ENCODE data around the gene RNU7-1.

The RNU7-1 gene

DNA sequence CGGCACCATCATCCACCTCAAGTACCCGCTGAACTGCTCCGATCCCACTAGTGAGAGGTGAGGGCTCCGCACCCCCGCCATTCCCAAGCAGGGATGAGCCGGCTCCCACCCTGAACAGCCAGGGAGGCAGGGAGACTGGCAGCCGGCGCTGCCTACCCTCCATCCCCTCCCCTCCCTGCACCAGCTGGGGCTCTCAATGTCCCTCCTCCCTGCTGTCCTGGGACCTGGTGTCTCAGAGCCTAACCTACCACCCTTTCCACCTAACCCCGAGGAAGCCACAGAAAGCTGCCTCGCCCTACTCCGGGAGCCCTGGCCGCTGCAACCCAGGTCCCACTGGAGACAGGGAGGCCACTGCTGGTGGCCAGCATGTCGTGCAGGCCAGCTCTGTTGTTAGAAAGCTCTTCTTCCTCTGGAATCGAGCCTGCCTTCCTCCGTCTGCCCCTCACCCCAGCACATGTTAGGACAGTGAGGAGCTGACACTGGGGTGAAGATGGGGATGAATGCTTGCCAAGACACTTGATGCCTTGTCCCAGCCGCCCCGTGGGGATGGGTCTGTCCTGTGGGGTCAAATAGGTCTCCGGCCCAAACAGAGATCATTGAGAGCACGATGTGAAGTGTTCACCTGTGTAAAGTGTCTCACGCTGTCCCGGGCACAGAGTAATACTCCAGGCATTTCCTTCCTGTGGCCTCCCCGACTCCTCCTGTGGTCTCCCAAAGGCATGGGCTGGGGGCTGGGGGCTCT, 8.7 kb downstream of the RNU7-1 start:
- DNase-seq = no peak

DNA sequence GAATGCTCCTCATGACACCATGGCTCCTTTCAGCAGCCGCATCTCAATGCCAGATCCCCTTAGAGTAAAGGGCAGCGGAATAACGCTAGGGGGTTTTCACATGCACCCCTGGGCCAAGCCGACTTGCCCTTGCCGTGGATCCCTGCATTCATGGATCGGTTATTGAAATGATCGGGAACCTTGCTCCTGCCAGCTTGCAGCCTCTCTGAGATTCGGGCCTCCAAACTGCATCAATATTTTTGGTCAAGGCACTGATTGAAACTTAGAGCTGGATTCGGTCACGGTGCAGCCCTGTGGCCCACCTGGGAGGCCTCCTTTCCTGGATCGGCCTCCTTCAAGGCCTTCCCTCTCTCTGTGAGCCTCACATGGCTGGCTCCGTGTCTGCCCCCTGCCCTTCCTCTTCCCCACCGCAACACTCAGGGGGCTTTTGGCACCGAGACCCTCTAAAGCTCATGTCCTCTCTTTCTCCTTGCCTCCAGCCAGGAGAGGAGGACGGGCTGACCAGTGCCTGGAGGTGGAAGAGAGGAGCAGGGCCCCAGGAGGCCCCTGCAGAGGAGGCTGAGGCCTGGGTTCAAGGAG, 9.3 kb downstream of the RNU7-1 start:
- DNase-seq = no peak

DNA sequence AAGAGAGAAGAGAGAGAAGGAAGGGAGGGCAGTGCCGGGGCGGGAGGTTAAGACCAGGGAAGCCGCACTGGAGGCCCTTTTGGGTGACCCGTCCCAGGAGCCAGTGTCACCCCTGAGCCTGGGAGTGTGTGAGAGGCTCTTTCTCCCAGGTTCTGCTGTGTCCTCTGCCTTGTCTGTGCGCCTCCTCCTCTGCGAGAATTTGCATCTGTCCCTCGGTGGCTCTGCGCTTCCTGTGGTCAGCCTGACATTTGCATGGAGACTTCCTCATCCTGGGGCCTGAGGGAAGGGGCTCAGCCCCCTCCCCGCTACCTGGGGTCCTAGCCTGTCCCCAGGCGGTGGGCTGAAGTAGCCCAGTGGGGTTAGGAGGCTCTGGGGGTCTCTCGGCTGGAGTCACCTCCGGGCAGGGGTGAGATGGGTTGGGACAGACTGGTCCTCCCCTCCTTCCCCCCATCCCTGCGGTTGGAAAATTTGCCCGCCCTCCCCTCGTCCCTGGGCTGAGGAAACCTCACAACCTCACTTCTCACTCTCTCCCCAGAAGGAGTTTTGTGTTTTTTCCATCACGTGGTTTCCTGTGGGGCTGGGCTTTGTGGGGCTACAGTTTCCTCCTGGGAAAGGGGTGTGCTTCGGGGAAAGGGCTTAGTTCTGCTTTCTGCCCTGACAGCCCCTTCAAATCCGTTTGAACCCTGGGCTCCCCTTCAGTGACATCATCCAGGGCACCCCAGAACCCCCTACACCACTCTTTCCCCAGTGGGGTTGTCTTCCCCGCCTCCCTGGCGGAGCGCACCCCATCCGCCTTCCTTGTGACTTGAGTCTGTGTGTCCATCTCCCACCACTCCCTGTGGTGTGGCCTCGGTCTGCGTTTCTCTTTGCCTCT, 10.1 kb downstream of the RNU7-1 start:
- peak in 9 of 56 donors; percentile 14 to 58 (median 42) for DNase-seq

DNA sequence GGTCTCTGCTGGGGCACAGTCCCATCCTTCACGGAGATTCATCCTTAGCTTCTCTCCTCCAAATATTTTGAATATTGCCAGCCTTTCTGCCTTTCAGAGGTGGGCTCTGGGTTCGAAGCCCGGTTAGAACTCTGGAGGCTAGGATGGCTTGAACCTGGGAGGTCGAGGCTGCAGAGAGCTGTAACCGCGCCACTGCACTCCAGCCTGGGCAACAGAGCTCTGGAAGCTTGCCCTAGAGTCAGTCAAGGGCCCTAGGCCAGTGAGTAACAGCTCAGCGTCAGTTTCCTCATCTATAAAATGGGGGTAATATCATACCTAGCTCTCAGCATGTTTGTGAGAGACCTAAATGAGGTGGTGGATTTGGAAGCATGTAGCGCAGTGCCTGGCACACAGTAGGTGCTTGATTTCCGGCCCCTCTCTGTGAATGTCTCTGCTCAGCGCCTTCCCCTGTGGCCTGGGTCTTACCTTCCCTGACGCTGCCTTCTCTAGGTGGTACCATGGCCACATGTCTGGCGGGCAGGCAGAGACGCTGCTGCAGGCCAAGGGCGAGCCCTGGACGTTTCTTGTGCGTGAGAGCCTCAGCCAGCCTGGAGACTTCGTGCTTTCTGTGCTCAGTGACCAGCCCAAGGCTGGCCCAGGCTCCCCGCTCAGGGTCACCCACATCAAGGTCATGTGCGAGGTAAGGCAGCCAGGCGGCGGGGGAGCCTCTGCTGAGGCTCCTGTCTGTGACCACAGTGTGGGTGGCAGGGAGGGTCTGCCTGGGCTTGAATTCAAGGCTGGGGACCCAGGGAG, 10.9 kb downstream of the RNU7-1 start:
- no peak for DNase-seq

DNA sequence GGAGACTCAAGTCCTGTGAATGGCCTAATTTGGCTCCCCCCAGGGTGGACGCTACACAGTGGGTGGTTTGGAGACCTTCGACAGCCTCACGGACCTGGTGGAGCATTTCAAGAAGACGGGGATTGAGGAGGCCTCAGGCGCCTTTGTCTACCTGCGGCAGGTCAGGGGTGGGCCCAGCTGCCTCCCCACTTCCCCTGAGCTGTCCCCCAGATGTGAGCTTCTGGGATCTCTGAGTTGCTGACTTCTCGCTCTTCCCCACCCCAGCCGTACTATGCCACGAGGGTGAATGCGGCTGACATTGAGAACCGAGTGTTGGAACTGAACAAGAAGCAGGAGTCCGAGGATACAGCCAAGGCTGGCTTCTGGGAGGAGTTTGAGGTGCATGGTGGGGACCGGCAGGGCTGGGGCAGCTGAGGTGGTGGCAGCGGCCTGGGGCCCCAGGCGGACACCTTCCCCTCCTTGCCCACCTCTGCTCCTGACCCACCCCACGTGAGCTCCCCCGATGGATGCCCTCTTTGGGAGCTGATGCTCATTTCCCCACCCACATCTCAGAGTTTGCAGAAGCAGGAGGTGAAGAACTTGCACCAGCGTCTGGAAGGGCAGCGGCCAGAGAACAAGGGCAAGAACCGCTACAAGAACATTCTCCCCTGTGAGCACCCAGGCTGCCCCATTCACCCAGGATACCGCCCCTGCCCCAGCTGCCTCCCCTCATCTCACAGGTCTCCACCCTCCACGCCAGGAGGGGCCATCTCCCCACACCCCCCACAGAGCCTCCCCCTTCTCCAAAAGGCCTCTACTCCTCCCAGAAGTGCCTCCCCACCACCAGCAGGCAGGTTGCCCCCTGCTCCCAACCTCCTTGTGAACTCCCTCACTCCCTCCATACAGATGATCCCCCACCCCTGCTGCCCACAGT, 11.7 kb downstream of the RNU7-1 start:
- no peak for DNase-seq

DNA sequence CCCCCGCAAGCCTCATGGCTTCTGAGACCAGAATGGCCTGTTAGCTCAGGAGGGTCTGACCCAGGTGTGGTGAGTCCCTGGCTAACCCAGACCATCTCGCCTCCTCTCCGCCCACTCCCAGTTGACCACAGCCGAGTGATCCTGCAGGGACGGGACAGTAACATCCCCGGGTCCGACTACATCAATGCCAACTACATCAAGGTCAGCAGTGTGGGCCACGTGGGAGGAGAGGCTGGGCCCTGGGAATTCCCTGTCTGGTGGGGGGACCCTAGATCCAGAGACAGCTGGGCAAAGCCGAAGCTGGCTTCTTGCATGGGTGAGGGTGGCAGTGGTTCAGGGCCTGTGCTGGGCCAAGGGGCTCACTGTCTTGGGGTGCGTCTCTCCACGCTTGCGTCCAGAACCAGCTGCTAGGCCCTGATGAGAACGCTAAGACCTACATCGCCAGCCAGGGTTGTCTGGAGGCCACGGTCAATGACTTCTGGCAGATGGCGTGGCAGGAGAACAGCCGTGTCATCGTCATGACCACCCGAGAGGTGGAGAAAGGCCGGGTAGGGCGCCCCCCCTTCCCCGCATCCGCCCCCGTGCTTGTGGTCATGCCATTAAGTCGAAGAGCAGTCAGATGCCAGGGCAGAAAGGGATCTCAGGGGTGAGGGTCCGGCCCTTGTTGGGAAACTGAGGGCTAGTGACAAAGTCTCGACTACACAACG, 12.6 kb downstream of the RNU7-1 start:
- DNase-seq = no peak

DNA sequence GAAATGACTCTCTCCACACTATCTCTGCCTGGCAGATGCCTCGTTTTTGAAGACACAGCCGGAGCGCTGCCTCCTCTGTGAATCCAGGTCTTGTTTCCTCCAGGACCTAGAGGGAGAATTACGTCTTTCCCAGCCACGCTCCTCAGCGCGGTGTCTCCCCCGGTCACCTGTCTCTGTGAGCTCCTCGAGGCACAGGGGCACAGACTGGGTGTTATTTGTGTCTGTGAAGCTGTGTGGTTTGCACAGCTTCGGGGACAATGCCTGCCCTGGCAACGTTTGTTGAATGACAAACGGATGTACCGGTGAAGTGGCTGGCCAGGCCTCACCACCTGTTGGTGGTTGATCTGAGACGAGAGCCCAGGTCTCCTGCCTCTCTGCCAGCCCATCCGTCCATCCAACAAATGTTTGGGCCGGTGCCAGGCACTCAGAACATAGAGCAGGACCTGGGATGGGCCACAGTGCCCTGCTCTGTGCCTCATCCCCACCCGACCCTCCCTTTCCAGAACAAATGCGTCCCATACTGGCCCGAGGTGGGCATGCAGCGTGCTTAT, 13.6 kb downstream of the RNU7-1 start:
- no peak for DNase-seq

DNA sequence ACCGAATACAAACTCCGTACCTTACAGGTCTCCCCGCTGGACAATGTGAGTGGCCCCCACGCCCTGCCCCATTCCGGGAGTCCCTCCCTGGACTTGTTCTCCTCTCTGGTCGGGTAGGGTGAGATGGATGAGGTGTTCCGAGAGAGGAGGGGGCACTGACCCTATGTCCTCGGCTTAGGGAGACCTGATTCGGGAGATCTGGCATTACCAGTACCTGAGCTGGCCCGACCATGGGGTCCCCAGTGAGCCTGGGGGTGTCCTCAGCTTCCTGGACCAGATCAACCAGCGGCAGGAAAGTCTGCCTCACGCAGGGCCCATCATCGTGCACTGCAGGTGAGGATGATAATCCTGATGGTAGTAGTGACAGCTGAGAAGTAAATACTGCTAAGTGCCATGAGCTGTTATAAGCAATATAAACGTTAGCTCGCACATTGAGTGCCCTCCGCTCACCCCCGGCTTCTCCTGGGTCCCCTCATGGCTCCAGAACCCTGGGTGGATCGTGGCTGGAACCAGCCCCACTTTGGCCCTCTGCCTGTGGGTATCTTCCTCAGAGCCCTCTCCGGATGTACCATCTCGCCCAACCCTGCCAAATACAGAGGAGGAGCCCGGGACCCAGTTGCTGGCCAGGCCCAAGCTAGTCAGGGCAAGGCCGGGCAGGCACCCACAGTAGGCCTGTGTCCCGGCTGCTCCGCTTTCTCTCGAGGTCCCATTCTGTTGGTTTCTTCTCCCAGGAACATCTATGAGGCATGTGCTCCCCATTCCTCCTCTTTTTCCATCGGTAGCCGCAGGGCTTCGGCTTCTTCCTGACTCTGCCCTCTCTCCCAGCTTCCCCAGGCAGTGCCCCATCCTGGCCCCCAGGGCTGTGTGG, 14.4 kb downstream of the RNU7-1 start:
- no peak for DNase-seq

DNA sequence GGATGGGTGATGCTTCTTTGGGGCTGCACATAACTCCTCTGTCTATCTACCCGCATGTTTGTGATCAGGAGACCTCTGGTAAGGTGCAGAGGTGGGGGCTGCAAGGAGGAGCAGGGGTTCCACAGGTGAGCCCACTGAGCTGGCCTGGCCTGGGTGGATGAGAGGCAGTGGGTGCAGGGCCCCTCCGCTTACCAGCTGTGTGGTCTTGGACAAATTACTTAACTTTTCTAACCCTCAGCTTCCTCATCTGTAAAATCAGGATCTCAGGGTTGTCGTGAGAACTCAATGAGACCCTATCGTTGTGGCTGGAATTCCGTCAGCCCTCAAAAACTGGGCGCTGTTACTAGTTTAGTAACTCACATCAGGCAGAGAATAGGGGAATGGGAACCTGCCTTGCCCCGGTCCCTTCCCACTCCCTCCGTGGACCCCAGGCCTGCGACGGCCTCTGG, 15.0 kb downstream of the RNU7-1 start:
- DNase-seq = no peak

DNA sequence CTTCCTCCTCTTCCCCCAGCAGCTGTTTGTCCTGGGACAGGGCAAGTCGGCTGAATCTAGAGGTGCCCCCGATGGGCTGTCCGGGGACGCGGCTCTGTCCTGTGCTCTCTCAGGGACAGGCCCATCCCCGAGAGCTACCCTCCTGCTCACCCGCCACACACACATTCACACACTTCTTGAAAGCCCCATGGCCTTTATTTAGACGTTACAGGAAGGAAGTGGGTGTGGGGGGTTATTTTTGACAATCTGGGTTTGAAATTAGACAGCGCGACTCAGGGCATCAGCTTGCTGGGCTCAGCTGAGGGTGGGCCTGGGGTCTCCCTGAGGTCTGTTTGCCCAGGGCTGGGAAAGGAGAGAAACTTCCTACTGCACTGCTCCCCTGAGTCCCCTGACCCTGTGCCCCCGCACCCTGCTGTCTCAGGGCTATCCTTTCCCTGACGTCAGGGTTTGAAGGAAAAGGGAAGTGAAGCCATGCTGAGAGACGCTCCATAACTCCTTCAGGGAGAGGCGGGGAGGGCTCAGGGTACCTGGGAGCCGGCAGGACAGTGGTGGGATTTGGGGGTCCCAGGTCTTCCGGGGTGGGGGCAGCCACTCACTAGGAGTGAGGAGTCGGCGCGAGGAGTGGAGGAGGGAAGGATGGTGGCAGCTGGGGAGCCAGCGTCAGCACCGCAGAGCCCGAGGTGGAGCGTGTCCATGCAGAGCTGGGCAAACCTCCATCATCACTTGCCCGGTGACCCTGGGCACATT, 15.6 kb downstream of the RNU7-1 start:
- DNase-seq = peak in 3 of 56 donors; percentile 15 to 49 (median 35)

DNA sequence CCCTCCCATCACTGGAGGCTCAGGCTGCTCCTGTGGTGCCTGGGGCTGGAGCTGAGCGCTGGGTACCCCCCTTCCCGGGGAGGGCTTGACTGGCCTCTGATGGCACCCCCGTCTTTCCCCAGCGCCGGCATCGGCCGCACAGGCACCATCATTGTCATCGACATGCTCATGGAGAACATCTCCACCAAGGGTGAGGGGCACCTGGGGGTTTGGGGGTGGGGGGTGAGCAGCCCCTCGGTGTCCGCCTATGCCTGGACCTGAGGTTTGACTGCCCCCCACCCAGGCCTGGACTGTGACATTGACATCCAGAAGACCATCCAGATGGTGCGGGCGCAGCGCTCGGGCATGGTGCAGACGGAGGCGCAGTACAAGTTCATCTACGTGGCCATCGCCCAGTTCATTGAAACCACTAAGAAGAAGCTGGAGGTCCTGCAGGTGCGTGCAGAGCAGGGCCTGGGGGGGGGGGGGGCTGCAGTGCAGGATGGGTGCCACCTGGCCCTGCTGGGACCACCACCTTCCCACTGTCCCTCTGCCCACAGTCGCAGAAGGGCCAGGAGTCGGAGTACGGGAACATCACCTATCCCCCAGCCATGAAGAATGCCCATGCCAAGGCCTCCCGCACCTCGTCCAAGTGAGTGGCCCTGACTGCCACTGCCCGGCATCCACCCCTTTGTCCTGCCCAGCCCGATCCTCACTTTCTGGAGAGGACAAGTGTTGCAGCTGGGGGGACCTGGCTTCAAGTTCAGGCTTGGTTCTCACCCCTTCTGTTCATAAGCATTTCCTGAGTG, 16.4 kb downstream of the RNU7-1 start:
- DNase-seq = no peak

DNA sequence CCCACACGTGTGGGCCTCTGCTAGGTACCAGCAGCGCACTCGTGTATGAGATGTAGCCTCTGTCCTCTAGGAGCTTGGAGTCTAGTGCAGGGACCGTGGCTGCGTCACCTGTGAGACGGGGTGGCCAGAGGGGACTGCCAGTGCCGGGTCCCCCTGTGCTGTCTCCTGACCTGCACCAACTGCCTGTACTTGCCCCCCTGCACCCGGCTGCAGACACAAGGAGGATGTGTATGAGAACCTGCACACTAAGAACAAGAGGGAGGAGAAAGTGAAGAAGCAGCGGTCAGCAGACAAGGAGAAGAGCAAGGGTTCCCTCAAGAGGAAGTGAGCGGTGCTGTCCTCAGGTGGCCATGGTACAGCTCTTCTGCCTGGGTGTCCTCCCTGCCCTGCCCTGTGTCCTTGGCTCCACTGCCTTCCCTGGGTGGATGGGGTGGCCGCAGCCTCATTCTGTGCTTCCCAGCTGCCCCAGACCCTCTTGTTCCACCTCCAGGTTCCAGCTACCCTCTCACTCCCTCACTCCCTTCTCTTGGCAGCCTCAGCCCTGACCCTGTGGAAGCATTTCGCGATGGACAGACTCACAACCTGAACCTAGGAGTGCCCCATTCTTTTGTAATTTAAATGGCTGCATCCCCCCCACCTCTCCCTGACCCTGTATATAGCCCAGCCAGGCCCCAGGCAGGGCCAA, 17.1 kb downstream of the RNU7-1 start:
- DNase-seq = no peak

DNA sequence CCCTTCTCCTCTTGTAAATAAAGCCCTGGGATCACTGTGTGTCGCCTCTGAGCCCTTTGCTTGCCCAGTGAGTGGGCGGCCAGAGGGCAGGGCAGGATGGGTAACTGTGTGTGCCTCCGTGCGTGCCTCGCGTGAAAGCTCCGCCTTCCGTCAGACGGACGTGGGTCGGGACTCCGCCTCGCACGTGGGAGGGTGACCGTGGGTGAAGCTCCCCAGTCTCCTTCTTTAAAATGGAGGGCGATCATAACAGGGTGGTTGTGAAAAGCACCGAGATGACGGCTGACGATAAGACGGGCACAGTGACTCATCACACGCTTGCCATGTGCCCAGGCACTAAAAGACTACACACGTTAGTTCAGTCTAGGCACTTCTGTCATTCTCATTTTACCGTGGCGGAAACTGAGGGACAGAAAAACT, 17.7 kb downstream of the RNU7-1 start:
- no peak for DNase-seq

DNA sequence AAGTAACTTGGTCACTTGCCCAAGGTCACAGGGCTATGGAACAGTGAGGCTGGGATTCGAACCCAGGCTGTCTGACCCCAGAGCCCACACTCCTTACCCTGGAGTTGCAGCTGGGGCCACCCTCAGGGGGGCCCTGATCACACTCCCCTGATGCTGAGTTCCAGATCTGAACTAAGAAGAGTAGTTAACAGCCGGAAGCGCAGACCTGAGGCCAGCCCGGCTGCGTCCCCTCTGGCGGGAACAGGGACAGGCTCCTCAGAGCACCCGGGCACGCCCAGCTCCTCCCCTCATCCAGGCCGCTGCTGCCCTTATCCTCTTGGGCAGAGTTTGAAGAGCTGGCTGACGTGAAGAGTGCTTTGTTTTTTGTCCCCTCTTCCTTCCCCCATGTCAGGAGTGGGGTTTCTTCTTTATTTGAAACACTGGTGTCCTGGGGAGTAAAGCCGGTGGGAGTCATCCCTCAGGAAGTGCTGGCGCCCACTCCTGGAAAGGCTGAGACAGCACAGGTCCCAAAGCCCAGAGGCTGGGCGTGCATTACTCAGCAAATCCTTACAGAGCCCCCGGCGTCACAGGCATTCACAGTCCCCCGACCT, 18.2 kb downstream of the RNU7-1 start:
- peak in 6 of 56 donors; percentile 25 to 39 (median 30) for DNase-seq

DNA sequence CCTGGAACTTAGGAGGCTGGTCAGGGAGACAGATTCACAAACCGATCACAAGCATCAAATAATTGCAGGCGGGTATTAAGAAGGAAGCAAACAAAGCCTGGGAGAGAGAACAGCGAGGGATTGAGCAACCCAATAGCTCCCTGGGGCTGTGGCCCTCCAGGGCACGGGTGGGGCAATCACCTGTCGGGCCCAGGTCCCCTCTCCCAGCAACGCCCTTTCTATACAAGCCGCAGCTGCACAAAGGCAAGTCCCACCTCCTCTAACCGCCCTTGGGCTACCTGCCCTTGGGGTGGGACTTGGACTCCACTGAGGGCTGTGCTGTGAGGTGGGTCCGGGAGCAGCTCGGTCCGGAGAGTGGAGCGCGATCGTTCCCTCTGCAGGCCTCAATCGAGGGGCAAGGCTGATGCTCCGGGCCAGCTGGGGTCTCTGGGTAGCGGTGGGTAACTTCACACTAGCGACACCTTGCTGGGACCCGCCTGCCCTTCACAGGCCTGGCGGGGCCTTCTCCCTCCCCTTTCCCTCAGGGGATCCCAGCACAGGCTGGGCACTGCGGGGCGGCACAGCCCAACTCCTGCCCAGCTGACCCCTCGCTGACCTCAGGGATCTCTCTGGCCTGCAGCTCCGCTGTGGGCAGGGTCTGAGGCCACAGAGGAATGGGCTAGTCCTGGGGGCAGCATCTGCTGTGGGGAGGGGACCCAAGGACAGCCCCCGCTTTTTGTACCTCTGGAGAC, 18.8 kb downstream of the RNU7-1 start:
- DNase-seq = no peak

Data from amygdala (tissue), 56 donors.